ENCODE results near the gene DOK1.

Gene DOK1

GRCh38 chr2:74584088-74584645 lies 29.6 kb downstream of the DOK1 start:
- peaks cover 0 to 6% of the 10 kb centered on the region in 2 experiments for H3K27me3 ChIP-seq (ENCODE audit: control insufficient read depth in 1 of 2, insufficient read depth in 1 of 2, low read length in 2 of 2)
- H3K4me3 ChIP-seq (ENCODE audit: insufficient read depth in 1 of 2, low read depth in 1 of 2, low read length in 2 of 2), result no peak overlapping the region
- H3K4ac ChIP-seq (ENCODE audit: low read depth in 1 of 2, low read length in 2 of 2), result peak overlapping the region in 1 of 2 experiments; percentile 4
- no peak overlapping the region for H3K4me2 ChIP-seq (ENCODE audit: low read length, poor library complexity, severe bottlenecking)
- WGBS, result 44% methylated on average over 2 of the region's 2 CpGs
- peaks cover 4% of the 10 kb centered on the region for H3K4me1 ChIP-seq (ENCODE audit: control insufficient read depth, insufficient read depth, low read depth, low read length)
- peak overlapping the region; percentile 89 for H3K27ac ChIP-seq (ENCODE audit: low read length, poor library complexity, severe bottlenecking)
- H3K79me1 ChIP-seq (replicated peaks; ENCODE audit: low read length, poor library complexity, severe bottlenecking), result no peaks in the 10 kb centered on the region
- DNase-seq, result peak; percentile 56
- no peaks in the 10 kb centered on the region for H3K9me3 ChIP-seq (ENCODE audit: control insufficient read depth, low read length)
- H3K18ac ChIP-seq (ENCODE audit: low read depth in 1 of 2, low read length in 2 of 2), result peak overlapping the region; percentile 18 to 25
- H3K36me3 ChIP-seq (ENCODE audit: control insufficient read depth in 1 of 2, insufficient read depth in 2 of 2, low read depth in 1 of 2, low read length in 2 of 2), result no peaks in the 10 kb centered on the region
- no peak overlapping the region for H3K23ac ChIP-seq (ENCODE audit: low read length in 2 of 2)
- H3K14ac ChIP-seq (ENCODE audit: low read length in 2 of 2), result no peak overlapping the region
- H2BK12ac ChIP-seq (ENCODE audit: low read length in 2 of 2), result peak overlapping the region in 1 of 2 experiments; percentile 21
- H2BK15ac ChIP-seq (ENCODE audit: low read depth, poor library complexity, severe bottlenecking), result no peak overlapping the region
- H2BK5ac ChIP-seq (ENCODE audit: low read depth, low read length, poor library complexity, severe bottlenecking), result no peak overlapping the region
- H4K8ac ChIP-seq (ENCODE audit: low read length), result no peak overlapping the region
- no peak overlapping the region for H4K91ac ChIP-seq (ENCODE audit: low read length)
- H2BK120ac ChIP-seq (ENCODE audit: low read depth, low read length), result no peak overlapping the region
- H2AK5ac ChIP-seq (ENCODE audit: low read length, severe bottlenecking), result no peak overlapping the region
- peak overlapping the region; percentile 64 for H3K9ac ChIP-seq (ENCODE audit: low read length)
- no peak overlapping the region for H2AFZ ChIP-seq (ENCODE audit: low read depth, low read length)

GRCh38 chr2:74585406-74586185 lies 31.1 kb downstream of the DOK1 start:
- Histone ChIP-seq H3K79me1 (replicated peaks; ENCODE audit: low read length, poor library complexity, severe bottlenecking) (no peaks in the 10 kb centered on the region), H4K91ac (ENCODE audit: low read length) (no peak overlapping the region), H3K18ac (ENCODE audit: low read depth in 1 of 2, low read length in 2 of 2) (no peak overlapping the region), H3K27me3 (ENCODE audit: control insufficient read depth in 1 of 2, insufficient read depth in 1 of 2, low read length in 2 of 2) (peaks cover 0 to 12% of the 10 kb centered on the region in 2 experiments), H3K4me3 (ENCODE audit: insufficient read depth in 1 of 2, low read depth in 1 of 2, low read length in 2 of 2) (peak overlapping the region in 1 of 2 experiments; percentile 16), H3K9me3 (ENCODE audit: control insufficient read depth, low read length) (no peaks in the 10 kb centered on the region), H3K14ac (ENCODE audit: low read length in 2 of 2) (no peak overlapping the region), H2BK12ac (ENCODE audit: low read length in 2 of 2) (no peak overlapping the region), H3K4me2 (ENCODE audit: low read length, poor library complexity, severe bottlenecking) (no peak overlapping the region), H2AFZ (ENCODE audit: low read depth, low read length) (no peak overlapping the region), H3K4ac (ENCODE audit: low read depth in 1 of 2, low read length in 2 of 2) (no peak overlapping the region), H2AK5ac (ENCODE audit: low read length, severe bottlenecking) (no peak overlapping the region), H3K27ac (ENCODE audit: low read length, poor library complexity, severe bottlenecking) (no peak overlapping the region), H3K4me1 (ENCODE audit: control insufficient read depth, insufficient read depth, low read depth, low read length) (peaks cover 4% of the 10 kb centered on the region), H3K36me3 (ENCODE audit: control insufficient read depth in 1 of 2, insufficient read depth in 2 of 2, low read depth in 1 of 2, low read length in 2 of 2) (no peaks in the 10 kb centered on the region), H2BK120ac (ENCODE audit: low read depth, low read length) (no peak overlapping the region), H3K9ac (ENCODE audit: low read length) (peak overlapping the region; percentile 59), H3K23ac (ENCODE audit: low read length in 2 of 2) (no peak overlapping the region), H2BK5ac (ENCODE audit: low read depth, low read length, poor library complexity, severe bottlenecking) (no peak overlapping the region), H4K8ac (ENCODE audit: low read length) (no peak overlapping the region), H2BK15ac (ENCODE audit: low read depth, poor library complexity, severe bottlenecking) (no peak overlapping the region)
- WGBS, result 98% methylated on average over 4 of the region's 4 CpGs
- no peak for DNase-seq

- Histone ChIP-seq H3K23ac (ENCODE audit: low read length in 2 of 2) (no peak overlapping the region), H3K9ac (ENCODE audit: low read length) (no peak overlapping the region), H3K27me3 (ENCODE audit: control insufficient read depth in 1 of 2, insufficient read depth in 1 of 2, low read length in 2 of 2) (peaks cover 5 to 22% of the 10 kb centered on the region in 2 experiments), H3K4me1 (ENCODE audit: control insufficient read depth, insufficient read depth, low read depth, low read length) (peaks cover 4% of the 10 kb centered on the region), H3K4me2 (ENCODE audit: low read length, poor library complexity, severe bottlenecking) (no peak overlapping the region), H2BK15ac (ENCODE audit: low read depth, poor library complexity, severe bottlenecking) (no peak overlapping the region), H3K18ac (ENCODE audit: low read depth in 1 of 2, low read length in 2 of 2) (no peak overlapping the region), H2BK5ac (ENCODE audit: low read depth, low read length, poor library complexity, severe bottlenecking) (no peak overlapping the region), H4K8ac (ENCODE audit: low read length) (no peak overlapping the region), H3K9me3 (ENCODE audit: control insufficient read depth, low read length) (no peaks in the 10 kb centered on the region), H2AFZ (ENCODE audit: low read depth, low read length) (no peak overlapping the region), H4K91ac (ENCODE audit: low read length) (no peak overlapping the region), H2BK120ac (ENCODE audit: low read depth, low read length) (no peak overlapping the region), H3K4ac (ENCODE audit: low read depth in 1 of 2, low read length in 2 of 2) (no peak overlapping the region), H3K14ac (ENCODE audit: low read length in 2 of 2) (no peak overlapping the region), H2AK5ac (ENCODE audit: low read length, severe bottlenecking) (no peak overlapping the region), H2BK12ac (ENCODE audit: low read length in 2 of 2) (no peak overlapping the region), H3K4me3 (ENCODE audit: insufficient read depth in 1 of 2, low read depth in 1 of 2, low read length in 2 of 2) (no peak overlapping the region), H3K36me3 (ENCODE audit: control insufficient read depth in 1 of 2, insufficient read depth in 2 of 2, low read depth in 1 of 2, low read length in 2 of 2) (no peaks in the 10 kb centered on the region), H3K79me1 (replicated peaks; ENCODE audit: low read length, poor library complexity, severe bottlenecking) (no peaks in the 10 kb centered on the region), H3K27ac (ENCODE audit: low read length, poor library complexity, severe bottlenecking) (no peak overlapping the region)
- peak; percentile 79 for DNase-seq
- 0% methylated on average over 2 of the region's 6 CpGs for WGBS
Measured at GRCh38 chr2:74587664-74588277, 33.3 kb downstream of the DOK1 start.

DNA sequence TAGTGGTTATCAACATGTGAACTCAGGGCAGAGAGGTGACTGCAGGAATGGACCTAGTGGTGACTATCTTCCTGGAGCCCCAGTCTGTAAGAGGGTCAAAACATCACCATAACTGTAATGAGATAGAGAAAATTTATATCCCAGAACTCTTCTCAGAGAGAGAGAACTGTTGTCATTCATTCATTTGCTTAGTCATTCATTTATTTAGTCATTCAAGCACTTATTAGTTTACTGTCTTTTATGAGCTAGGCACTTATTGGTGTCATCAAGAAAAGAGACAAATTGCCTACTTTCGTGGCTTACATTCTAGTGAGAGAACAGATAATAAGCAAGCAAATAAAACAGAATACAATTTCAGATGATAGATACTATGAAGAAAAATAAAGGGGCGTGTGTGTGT lies 34.1 kb downstream of the DOK1 start:
- DNase-seq, result no peak
- Histone ChIP-seq H3K27ac (ENCODE audit: low read length, poor library complexity, severe bottlenecking) (no peak overlapping the region), H4K8ac (ENCODE audit: low read length) (no peak overlapping the region), H2BK120ac (ENCODE audit: low read depth, low read length) (no peak overlapping the region), H3K27me3 (ENCODE audit: control insufficient read depth in 1 of 2, insufficient read depth in 1 of 2, low read length in 2 of 2) (peaks cover 5 to 29% of the 10 kb centered on the region in 2 experiments), H3K36me3 (ENCODE audit: control insufficient read depth in 1 of 2, insufficient read depth in 2 of 2, low read depth in 1 of 2, low read length in 2 of 2) (no peaks in the 10 kb centered on the region), H3K4ac (ENCODE audit: low read depth in 1 of 2, low read length in 2 of 2) (no peak overlapping the region), H3K79me1 (replicated peaks; ENCODE audit: low read length, poor library complexity, severe bottlenecking) (no peaks in the 10 kb centered on the region), H3K14ac (ENCODE audit: low read length in 2 of 2) (no peak overlapping the region), H3K9ac (ENCODE audit: low read length) (peak overlapping the region; percentile 36), H3K4me2 (ENCODE audit: low read length, poor library complexity, severe bottlenecking) (no peak overlapping the region), H4K91ac (ENCODE audit: low read length) (no peak overlapping the region), H3K4me3 (ENCODE audit: insufficient read depth in 1 of 2, low read depth in 1 of 2, low read length in 2 of 2) (no peak overlapping the region), H3K9me3 (ENCODE audit: control insufficient read depth, low read length) (no peaks in the 10 kb centered on the region), H2BK15ac (ENCODE audit: low read depth, poor library complexity, severe bottlenecking) (no peak overlapping the region), H2BK5ac (ENCODE audit: low read depth, low read length, poor library complexity, severe bottlenecking) (no peak overlapping the region), H2BK12ac (ENCODE audit: low read length in 2 of 2) (no peak overlapping the region), H3K18ac (ENCODE audit: low read depth in 1 of 2, low read length in 2 of 2) (no peak overlapping the region), H2AK5ac (ENCODE audit: low read length, severe bottlenecking) (no peak overlapping the region), H3K23ac (ENCODE audit: low read length in 2 of 2) (no peak overlapping the region), H2AFZ (ENCODE audit: low read depth, low read length) (no peak overlapping the region), H3K4me1 (ENCODE audit: control insufficient read depth, insufficient read depth, low read depth, low read length) (peaks cover 2% of the 10 kb centered on the region)
- 80% methylated on average over 1 of the region's 2 CpGs for WGBS

Data from mesenchymal stem cell (in vitro differentiated cells and primary cell).